H9 (cell line): ENCODE measurements around the gene THSD4. TPM values are rescaled to one million over a fixed set of nuclear protein-coding genes. Genes with fewer than 3 reads are reported as not detected.

ENCODE experiments used
- DNase-seq: peaks from one replicate; pipeline ENCODE4 v3.0.0-alpha.2; 2017
- H2AFZ ChIP-seq: one replicate; pipeline ENCODE4 v1.6.1; 2013; ENCODE audit warnings: mild to moderate bottlenecking, low read length, control low read depth, moderate library complexity
- H2AK5ac ChIP-seq: 2 replicates; pipeline ENCODE4 v1.6.1; 2013; ENCODE audit warnings: low read length, control low read depth, mixed read lengths; ENCODE audit not compliant: insufficient read length
- H2BK120ac ChIP-seq: one replicate; pipeline ENCODE4 v1.6.1; 2013; ENCODE audit warnings: low read depth, mild to moderate bottlenecking, low read length, control low read depth, inconsistent platforms; ENCODE audit not compliant: poor library complexity, severe bottlenecking
- H2BK12ac ChIP-seq: 2 replicates; pipeline ENCODE4 v1.6.1; 2013; ENCODE audit warnings: low read length, control low read depth, mixed read lengths, low read depth; ENCODE audit not compliant: insufficient read length
- H2BK15ac ChIP-seq: 2 replicates; pipeline ENCODE4 v1.6.1; 2013; ENCODE audit warnings: low read depth, low read length, control low read depth
- H2BK20ac ChIP-seq: one replicate; pipeline ENCODE4 v1.6.1; 2013; ENCODE audit warnings: low read depth, mild to moderate bottlenecking, low read length, control low read depth, inconsistent platforms; ENCODE audit not compliant: poor library complexity, severe bottlenecking
- H2BK5ac ChIP-seq: 2 replicates; pipeline ENCODE4 v1.6.1; 2013; ENCODE audit warnings: low read length, control low read depth, mixed read lengths; ENCODE audit not compliant: insufficient read length
- H3K14ac ChIP-seq: 2 replicates; pipeline ENCODE4 v1.6.1; 2013; ENCODE audit warnings: low read length, control low read depth; ENCODE audit not compliant: insufficient read depth
- H3K18ac ChIP-seq: 2 replicates; pipeline ENCODE4 v1.6.1; 2013; ENCODE audit warnings: low read depth, mild to moderate bottlenecking, mixed read lengths, low read length, control low read depth; ENCODE audit not compliant: insufficient read length
- H3K23ac ChIP-seq: 2 replicates; pipeline ENCODE4 v1.6.1; 2013; ENCODE audit warnings: low read length, control low read depth, mixed read lengths, low read depth; ENCODE audit not compliant: insufficient read length
- H3K23me2 ChIP-seq: 2 replicates; pipeline ENCODE4 v1.6.1; 2013; ENCODE audit warnings: low read depth, mild to moderate bottlenecking, mixed read lengths, low read length, control low read depth; ENCODE audit not compliant: insufficient read length, poor library complexity, severe bottlenecking
- H3K27ac ChIP-seq: 2 replicates; pipeline ENCODE4 v1.5.1; 2013; ENCODE audit warnings: low read length, control low read depth, mixed read lengths, low read depth; ENCODE audit not compliant: insufficient read length
- H3K27me3 ChIP-seq: 2 replicates; pipeline ENCODE4 v1.6.1; 2013; ENCODE audit warnings: low read length, control low read depth, inconsistent platforms; ENCODE audit not compliant: insufficient read depth
- H3K4ac ChIP-seq: 2 replicates; pipeline ENCODE4 v1.6.1; 2013; ENCODE audit warnings: low read depth, mild to moderate bottlenecking, control low read depth, inconsistent platforms, low read length, moderate library complexity
- H3K4me1 ChIP-seq: 2 replicates; pipeline ENCODE4 v1.6.1; 2013; ENCODE audit warnings: low read length, control low read depth, inconsistent platforms; ENCODE audit not compliant: insufficient read depth
- H3K4me2 ChIP-seq: 2 replicates; pipeline ENCODE4 v1.6.1; 2013; ENCODE audit warnings: low read length, control low read depth, mixed read lengths; ENCODE audit not compliant: insufficient read length, insufficient read depth
- H3K56ac ChIP-seq: 2 replicates; pipeline ENCODE4 v1.6.1; 2013; ENCODE audit warnings: low read depth, mild to moderate bottlenecking, mixed read lengths, low read length, control low read depth; ENCODE audit not compliant: insufficient read length
- H3K79me1 ChIP-seq: 2 replicates; pipeline ENCODE4 v1.6.1; 2013; ENCODE audit warnings: low read depth, mild to moderate bottlenecking, moderate library complexity, low read length, control low read depth, inconsistent platforms; ENCODE audit not compliant: insufficient read depth, poor library complexity, severe bottlenecking
- H3K79me2 ChIP-seq: 2 replicates; pipeline ENCODE4 v1.6.1; 2013; ENCODE audit warnings: low read length, control low read depth, inconsistent platforms; ENCODE audit not compliant: insufficient read depth
- H3K9ac ChIP-seq: 2 replicates; pipeline ENCODE4 v1.6.1; 2013; ENCODE audit warnings: low read length, control low read depth, mixed read lengths; ENCODE audit not compliant: insufficient read length; ENCODE audit errors: extremely low read depth
- H3K9me3 ChIP-seq: one replicate; pipeline ENCODE4 v1.6.1; 2013; ENCODE audit warnings: low read depth, low read length, inconsistent platforms; ENCODE audit not compliant: control insufficient read depth
- H3T11ph ChIP-seq: one replicate; pipeline ENCODE4 v1.6.1; 2013; ENCODE audit warnings: mild to moderate bottlenecking, low read length, control low read depth, inconsistent platforms
- H4K20me1 ChIP-seq: one replicate; pipeline ENCODE4 v1.6.1; 2013; ENCODE audit not compliant: control insufficient read depth, insufficient read length, insufficient read depth
- H4K5ac ChIP-seq: 2 replicates; pipeline ENCODE4 v1.6.1; 2013; ENCODE audit warnings: low read depth, mild to moderate bottlenecking, mixed read lengths, low read length, control low read depth; ENCODE audit not compliant: insufficient read length
- H4K8ac ChIP-seq: replicated peaks from 2 replicates; pipeline ENCODE4 v1.6.1; 2013; ENCODE audit warnings: low read length, control low read depth, mixed read lengths, low read depth; ENCODE audit not compliant: insufficient read length
- H4K91ac ChIP-seq: 2 replicates; pipeline ENCODE4 v1.6.1; 2013; ENCODE audit warnings: low read depth, mild to moderate bottlenecking, moderate library complexity, mixed read lengths, low read length, control low read depth; ENCODE audit not compliant: insufficient read length
- H3K27ac Mint-ChIP-seq, 3 experiments: 2 replicates in 2 of 3; 3 replicates in 1 of 3; pipeline ENCODE4 v1.8.0; 2020 to 2021; ENCODE audit warnings: mixed read lengths in 3 of 3, mild to moderate bottlenecking in 1 of 3, moderate library complexity in 1 of 3
- H3K27me3 Mint-ChIP-seq: 2 replicates; pipeline ENCODE4 v1.8.0; 2021; ENCODE audit warnings: low read depth, mild to moderate bottlenecking, moderate library complexity, mixed read lengths
- H3K36me3 Mint-ChIP-seq, 3 experiments: 2 replicates in 2 of 3; 3 replicates in 1 of 3; pipeline ENCODE4 v1.8.0; 2020 to 2021; ENCODE audit warnings: low read depth in 3 of 3, mixed read lengths in 3 of 3; ENCODE audit not compliant: insufficient read depth in 1 of 3
- H3K4me1 Mint-ChIP-seq, 2 experiments: 2 replicates each; pipeline ENCODE4 v1.8.0; 2020; ENCODE audit warnings: mixed read lengths in 2 of 2
- H3K4me3 Mint-ChIP-seq, 2 experiments: 2 replicates in 1 of 2; 3 replicates in 1 of 2; pipeline ENCODE4 v1.8.0; 2020 to 2021; ENCODE audit warnings: mild to moderate bottlenecking in 2 of 2, mixed read lengths in 2 of 2, moderate library complexity in 1 of 2
- H3K9me3 Mint-ChIP-seq, 2 experiments: 2 replicates in 1 of 2; 3 replicates in 1 of 2; pipeline ENCODE4 v1.8.0; 2020; ENCODE audit warnings: mild to moderate bottlenecking in 2 of 2, mixed read lengths in 2 of 2, moderate library complexity in 1 of 2
- CTCF ChIP-seq: fragments of 200-600 bp; sonication (generic); conservative IDR thresholded peaks from 3 replicates; pipeline ENCODE4 v1.8.0; 2021; ENCODE audit warnings: antibody characterized with exemption, mild to moderate bottlenecking
- WGBS: extraction: QIAGEN DNeasy Blood & Tissue Kit; methylation state at CpG from one replicate; pipeline ENCODE4 v1.1.7; 2013; ENCODE audit warnings: missing lambda C conversion rate, low lambda C conversion rate, mixed read lengths; ENCODE audit not compliant: insufficient read length; ENCODE audit errors: extremely low coverage; 5-methylcytosine and 5-hydroxymethylcytosine counted together
- total RNA-seq: library from RNA; stranded (reverse); gene quantifications from 2 replicates; pipeline ENCODE4 v1.2.1, GENCODE V29; 2021

THSD4 gene
- total RNA-seq, 1 experiment from 2014 or later, result 5.5 TPM

GRCh38 chr15:71189718-71190117 lies 74.4 kb downstream of the THSD4 start:
- no peak overlapping the region for H2AK5ac ChIP-seq
- no peak overlapping the region for H3K4me2 ChIP-seq
- Mint-ChIP-seq H3K9me3 (no peaks in the 10 kb centered on the region; a peak in 1 of 5 replicates), H3K27ac (no peak overlapping the region), H3K36me3 (peaks cover 0 to 1% (median 0%) of the 10 kb centered on the region in 3 experiments; a peak in 2 of 7 replicates), H3K4me3 (no peak overlapping the region), H3K27me3 (no peaks in the 10 kb centered on the region), H3K4me1 (peaks cover 4 to 9% of the 10 kb centered on the region in 2 experiments)
- H3K14ac ChIP-seq, result no peak overlapping the region
- no peaks in the 10 kb centered on the region for H3K23me2 ChIP-seq
- H3K9ac ChIP-seq, result no peak overlapping the region
- no peaks in the 10 kb centered on the region for H3K79me2 ChIP-seq
- H3K27ac ChIP-seq, result no peak overlapping the region
- no peak overlapping the region for H3K56ac ChIP-seq
- no peak for TF ChIP-seq CTCF
- no peak overlapping the region for H2BK15ac ChIP-seq
- H2BK5ac ChIP-seq, result no peak overlapping the region
- H2AFZ ChIP-seq, result no peak overlapping the region
- no peak overlapping the region for H3K23ac ChIP-seq
- H3K27me3 ChIP-seq, result no peaks in the 10 kb centered on the region
- H3K9me3 ChIP-seq, result no peaks in the 10 kb centered on the region
- WGBS, result no CpG with 5 or more reads among the region's 6 CpGs
- H4K8ac ChIP-seq, result no peak overlapping the region
- H4K91ac ChIP-seq, result no peak overlapping the region
- H2BK20ac ChIP-seq, result no peak overlapping the region
- H3K4ac ChIP-seq, result no peak overlapping the region
- no peak overlapping the region for H2BK12ac ChIP-seq
- DNase-seq, result no peak
- H3K18ac ChIP-seq, result no peak overlapping the region
- no peaks in the 10 kb centered on the region for H4K20me1 ChIP-seq
- H2BK120ac ChIP-seq, result no peak overlapping the region
- no peak overlapping the region for H3T11ph ChIP-seq
- H4K5ac ChIP-seq, result no peak overlapping the region
- H3K79me1 ChIP-seq, result no peaks in the 10 kb centered on the region
- peaks cover 9% of the 10 kb centered on the region; the same call in 1 of the 2 replicates for H3K4me1 ChIP-seq
